OCI-LY1 (cell line): ENCODE data around the gene ABL2.
"Not testable (repeated sequence)": the region's sequence is repeated elsewhere in the genome, so short reads cannot be mapped to it uniquely, and the experiment has no call there.

Experiments used
- H2AFZ ChIP-seq: fragments of 200-600 bp; sonication (generic), shearing (Covaris generic); 2 replicates; pipeline ENCODE4 v1.6.0; 2014; ENCODE audit warnings: antibody characterized with exemption, mild to moderate bottlenecking, low read length
- H3F3A ChIP-seq: fragments of 200-600 bp; sonication (generic), shearing (Covaris generic); 2 replicates; pipeline ENCODE4 v1.6.0; 2014; ENCODE audit warnings: mild to moderate bottlenecking, antibody characterized with exemption, low read length, moderate library complexity; ENCODE audit not compliant: insufficient read depth
- H3K27ac ChIP-seq: fragments of 200-600 bp; sonication (generic); 2 replicates; pipeline ENCODE4 v1.5.1; 2014; ENCODE audit warnings: low read length, mixed run types, mild to moderate bottlenecking, low read depth; ENCODE audit not compliant: poor library complexity, severe bottlenecking
- H3K27me3 ChIP-seq: fragments of 200-600 bp; sonication (generic); 2 replicates; pipeline ENCODE4 v1.6.0; 2014; ENCODE audit warnings: antibody characterized with exemption, mild to moderate bottlenecking, low read length, moderate library complexity; ENCODE audit not compliant: insufficient read depth
- H3K36me3 ChIP-seq: fragments of 200-600 bp; sonication (generic); 2 replicates; pipeline ENCODE4 v1.6.1; 2014; ENCODE audit warnings: mild to moderate bottlenecking, antibody characterized with exemption, low read length, moderate library complexity, mixed read lengths; ENCODE audit not compliant: insufficient read depth
- H3K4me1 ChIP-seq: fragments of 200-600 bp; sonication (generic); 2 replicates; pipeline ENCODE4 v1.5.1; 2014; ENCODE audit warnings: mild to moderate bottlenecking, low read length, moderate library complexity; ENCODE audit not compliant: insufficient read depth, severe bottlenecking
- H3K4me2 ChIP-seq: fragments of 200-600 bp; sonication (generic), shearing (Covaris generic); 2 replicates; pipeline ENCODE4 v1.6.1; 2014; ENCODE audit warnings: low read length
- H3K4me3 ChIP-seq: fragments of 200-600 bp; sonication (generic); 2 replicates; pipeline ENCODE4 v1.5.1; 2014; ENCODE audit warnings: low read length, low read depth, mild to moderate bottlenecking, mixed read lengths; ENCODE audit not compliant: poor library complexity, severe bottlenecking
- H3K79me2 ChIP-seq: fragments of 200-600 bp; shearing (Covaris generic); 2 replicates; pipeline ENCODE4 v1.6.1; 2016; ENCODE audit warnings: mixed run types, low read length, mixed read lengths; ENCODE audit not compliant: insufficient read depth
- H3K9ac ChIP-seq: fragments of 200-600 bp; sonication (generic), shearing (Covaris generic); 2 replicates; pipeline ENCODE4 v1.6.1; 2014; ENCODE audit warnings: mild to moderate bottlenecking, low read length, mixed read lengths
- H3K9me2 ChIP-seq: fragments of 200-600 bp; sonication (generic), shearing (Covaris generic); 2 replicates; pipeline ENCODE4 v1.6.1; 2014; ENCODE audit warnings: low read depth, mild to moderate bottlenecking, low read length, mixed read lengths
- H3K9me3 ChIP-seq: fragments of 200-600 bp; shearing (Covaris generic); 2 replicates; pipeline ENCODE4 v1.6.1; 2014; ENCODE audit warnings: low read length, mixed read lengths
- H4K20me1 ChIP-seq: fragments of 200-600 bp; sonication (generic), shearing (Covaris generic); 2 replicates; pipeline ENCODE4 v1.6.0; 2016; ENCODE audit warnings: mild to moderate bottlenecking, low read length; ENCODE audit not compliant: insufficient read depth
- CTCF ChIP-seq: fragments of 200-600 bp; sonication (generic), shearing (Covaris generic); IDR thresholded peaks from 2 replicates; pipeline ENCODE4 v1.5.1; 2017; ENCODE audit warnings: mild to moderate bottlenecking, antibody characterized with exemption, low read length, moderate library complexity, mixed read lengths
- EZH2 ChIP-seq: fragments of 200-600 bp; sonication (generic), shearing (Covaris generic); IDR thresholded peaks from 2 replicates; pipeline ENCODE4 v1.8.0; 2017; ENCODE audit warnings: borderline replicate concordance, mixed run types, mild to moderate bottlenecking, antibody characterized with exemption, low read length, moderate library complexity, mixed read lengths

ABL2 gene

GRCh38 chr1:179229214-179230140, at the start of gene ABL2:
Gene ABL2, minus strand, starts transcription at chr1:179229677. Its CDS starts 280 bp downstream, at chr1:179229397.
- Histone ChIP-seq H3F3A (no peaks in the 10 kb centered on the region), H3K27me3 (no peaks in the 10 kb centered on the region), H2AFZ (peak within 1 kb of the TSS; percentile 58; the same call in 1 of the 2 replicates), H3K36me3 (0 out of 2 replicates have a peak, but pooled peaks cover 4% of the 10 kb centered on the region), H3K4me3 (peak within 1 kb of the TSS; percentile 89), H3K9me3 (no peaks in the 10 kb centered on the region), H3K4me1 (peaks cover 20% of the 10 kb centered on the region), H4K20me1 (no peaks in the 10 kb centered on the region), H3K27ac (peak within 1 kb of the TSS; percentile 52), H3K9ac (peak within 1 kb of the TSS; percentile 95), H3K4me2 (peak within 1 kb of the TSS; percentile 100), H3K9me2 (no peaks in the 10 kb centered on the region), H3K79me2 (peaks cover 27% of the 10 kb centered on the region)
- TF ChIP-seq EZH2: no peak
- TF ChIP-seq CTCF: no peak

DNA sequence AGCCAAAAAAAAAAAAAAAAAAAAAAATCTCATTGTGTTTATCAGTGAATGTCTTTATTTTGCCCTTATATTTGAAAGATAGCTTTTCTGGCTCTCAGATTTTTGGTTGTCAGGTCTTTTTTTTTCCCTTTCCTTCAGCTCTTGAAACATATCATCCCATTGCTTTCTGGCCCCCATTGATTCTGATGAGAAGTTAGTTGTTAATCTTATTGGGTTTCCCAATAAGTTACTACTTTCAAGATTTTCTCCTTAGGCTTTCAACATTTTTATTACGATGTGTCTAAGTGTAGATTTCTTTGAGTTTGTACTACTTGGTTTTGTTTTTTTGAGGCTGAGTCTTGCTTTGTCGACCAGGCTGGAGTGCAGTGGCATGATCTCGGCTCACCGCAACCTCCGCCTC, 49.4 kb upstream of the ABL2 start:
- no peak for TF ChIP-seq EZH2
- TF ChIP-seq CTCF: no peak

DNA sequence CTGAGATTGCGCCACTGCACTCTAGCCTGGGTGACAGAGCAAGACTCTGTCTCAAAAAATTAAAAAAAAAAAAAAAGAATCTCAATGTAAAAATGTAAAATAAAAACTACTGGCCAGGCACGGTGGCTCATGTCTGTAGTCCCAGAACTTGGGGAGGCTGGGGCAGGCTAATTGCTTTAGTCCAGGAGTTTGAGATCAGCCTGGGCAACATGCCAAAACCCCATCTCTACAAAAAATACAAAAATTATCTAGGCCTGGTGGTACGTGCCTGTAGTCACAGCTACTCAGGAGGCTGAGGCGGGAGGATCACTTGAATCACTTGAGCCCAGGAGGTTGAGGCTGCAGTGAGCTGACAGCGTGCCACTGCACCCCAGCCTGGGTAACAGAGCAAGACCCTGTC, 44.9 kb upstream of the ABL2 start:
- not testable (repeated sequence) for H3K36me3 ChIP-seq, H3K79me2 ChIP-seq, H3K9me3 ChIP-seq, H3K27me3 ChIP-seq, H3K9me2 ChIP-seq, H3K27ac ChIP-seq, H3F3A ChIP-seq, H3K4me3 ChIP-seq, H2AFZ ChIP-seq, H3K4me1 ChIP-seq, H4K20me1 ChIP-seq, H3K9ac ChIP-seq, H3K4me2 ChIP-seq

More for the DNA sequence above, 49.4 kb upstream of the ABL2 start:
- Histone ChIP-seq H3K4me1 (no peaks in the 10 kb centered on the region), H3K9me3 (peaks cover 8% of the 10 kb centered on the region), H3K4me3 (no peak overlapping the region), H3K79me2 (no peaks in the 10 kb centered on the region), H3F3A (no peaks in the 10 kb centered on the region), H3K27ac (no peak overlapping the region), H4K20me1 (no peaks in the 10 kb centered on the region), H3K9me2 (no peaks in the 10 kb centered on the region), H3K36me3 (no peaks in the 10 kb centered on the region), H3K27me3 (no peaks in the 10 kb centered on the region), H3K4me2 (no peak overlapping the region), H2AFZ (no peak overlapping the region), H3K9ac (no peak overlapping the region)
